ENCODE measurements around the gene TRPM3. TPM values are rescaled to one million over a fixed set of nuclear protein-coding genes. Genes with fewer than 3 reads are reported as not detected.

TRPM3 gene
- total and polyA plus RNA-seq, 2 donors, result 0.14 to 4.6 TPM

DNA sequence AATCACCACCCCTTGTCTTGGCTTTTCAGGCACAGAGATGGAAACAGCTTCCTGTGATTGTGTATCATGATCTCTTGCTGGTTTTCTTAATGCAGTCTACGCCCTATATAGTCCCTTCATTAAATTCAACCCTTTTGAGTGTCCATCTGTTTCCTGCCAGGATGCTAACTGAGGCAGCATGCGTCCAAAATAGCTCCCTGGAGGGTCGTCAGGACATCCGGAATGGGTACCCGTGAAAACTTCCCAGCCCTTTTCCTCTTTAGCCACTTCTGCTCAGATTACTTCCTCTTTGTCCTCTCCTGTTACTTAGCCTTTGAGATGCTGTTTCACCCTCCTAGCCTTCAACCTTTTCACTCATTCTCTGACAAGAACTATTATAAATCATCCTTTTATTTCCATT, 627.2 kb downstream of the TRPM3 start:
- peaks cover 0 to 2% of the 10 kb centered on the region in 2 donors for H3K27me3 ChIP-seq (ENCODE audit: control insufficient read depth in 2 of 2, insufficient read depth in 1 of 2, low read length in 1 of 2)
- H3K9me3 ChIP-seq (ENCODE audit: control insufficient read depth in 2 of 2, insufficient read depth in 1 of 2, low read length in 1 of 2), result no peaks in the 10 kb centered on the region
- no peaks in the 10 kb centered on the region for H3K4me1 ChIP-seq (ENCODE audit: control insufficient read depth in 2 of 2, insufficient read depth in 2 of 2, low read length in 2 of 2)
- 17% methylated on average over 5 of the region's 5 CpGs for WGBS
- no peaks in the 10 kb centered on the region for H3K36me3 ChIP-seq (ENCODE audit: control insufficient read depth in 2 of 2, insufficient read depth in 2 of 2, low read length in 1 of 2)
- no peak overlapping the region for H3K27ac ChIP-seq (ENCODE audit: low read depth in 1 of 2, low read length in 1 of 2)
- no peak overlapping the region for H3K4me3 ChIP-seq (ENCODE audit: low read length in 2 of 2)
- no peak for DNase-seq (ENCODE audit: low read depth in 6 of 9, low spot score in 9 of 9)

DNA sequence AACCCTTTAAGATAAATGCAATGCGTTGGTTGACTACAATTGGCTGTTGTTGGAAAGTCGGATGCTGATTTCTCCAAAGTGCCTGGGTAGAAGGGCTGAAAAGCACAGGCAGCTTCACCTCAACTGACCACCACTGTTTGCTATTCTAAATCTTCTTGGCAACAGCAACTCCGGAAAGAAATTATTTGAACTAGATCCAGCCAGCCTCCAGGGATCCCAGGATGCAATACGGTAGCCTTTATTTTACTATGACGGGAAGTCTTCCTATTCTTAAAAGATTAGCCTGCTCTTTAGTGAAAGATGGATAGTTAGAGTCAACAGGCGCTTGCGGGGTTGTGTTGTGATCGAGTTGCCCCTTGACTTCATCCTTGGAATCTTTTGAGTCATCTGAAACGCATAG, 628.4 kb downstream of the TRPM3 start:
- no peak for DNase-seq (ENCODE audit: low read depth in 6 of 9, low spot score in 9 of 9)
- no peak overlapping the region for H3K4me3 ChIP-seq (ENCODE audit: low read length in 2 of 2)
- 94% methylated on average over 9 of the region's 9 CpGs for WGBS
- H3K27ac ChIP-seq (ENCODE audit: low read depth in 1 of 2, low read length in 1 of 2), result no peak overlapping the region
- peaks cover 0 to 2% of the 10 kb centered on the region in 2 donors for H3K27me3 ChIP-seq (ENCODE audit: control insufficient read depth in 2 of 2, insufficient read depth in 1 of 2, low read length in 1 of 2)
- no peaks in the 10 kb centered on the region for H3K9me3 ChIP-seq (ENCODE audit: control insufficient read depth in 2 of 2, insufficient read depth in 1 of 2, low read length in 1 of 2)
- no peaks in the 10 kb centered on the region for H3K36me3 ChIP-seq (ENCODE audit: control insufficient read depth in 2 of 2, insufficient read depth in 2 of 2, low read length in 1 of 2)
- no peaks in the 10 kb centered on the region for H3K4me1 ChIP-seq (ENCODE audit: control insufficient read depth in 2 of 2, insufficient read depth in 2 of 2, low read length in 2 of 2)

DNA sequence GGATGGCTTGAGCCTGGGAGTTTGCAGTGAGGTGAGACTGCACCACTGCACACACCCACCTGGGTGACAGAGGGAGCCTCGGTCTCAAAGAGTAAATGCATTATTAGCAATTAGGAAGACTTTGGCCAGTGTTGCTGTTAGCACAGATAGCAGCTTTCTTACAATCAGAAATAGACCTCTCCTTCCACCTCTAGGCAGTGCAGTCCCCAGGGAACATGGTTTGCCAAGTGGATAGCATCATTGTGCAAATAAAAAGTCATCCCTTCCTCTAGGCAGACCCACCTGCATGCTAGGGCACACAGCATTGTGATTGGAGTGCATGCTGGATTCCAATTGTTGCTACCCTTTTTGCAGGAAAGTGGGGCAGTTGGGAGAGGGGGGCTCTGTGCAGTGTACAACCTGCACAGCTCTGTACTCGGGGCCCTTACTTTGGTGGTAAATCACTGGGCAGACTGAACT, 629.1 kb downstream of the TRPM3 start:
- Histone ChIP-seq H3K36me3 (ENCODE audit: control insufficient read depth in 2 of 2, insufficient read depth in 2 of 2, low read length in 1 of 2) (no peaks in the 10 kb centered on the region), H3K4me1 (ENCODE audit: control insufficient read depth in 2 of 2, insufficient read depth in 2 of 2, low read length in 2 of 2) (no peaks in the 10 kb centered on the region), H3K9me3 (ENCODE audit: control insufficient read depth in 2 of 2, insufficient read depth in 1 of 2, low read length in 1 of 2) (no peaks in the 10 kb centered on the region), H3K4me3 (ENCODE audit: low read length in 2 of 2) (no peak overlapping the region), H3K27me3 (ENCODE audit: control insufficient read depth in 2 of 2, insufficient read depth in 1 of 2, low read length in 1 of 2) (peaks cover 0 to 2% of the 10 kb centered on the region in 2 donors), H3K27ac (ENCODE audit: low read depth in 1 of 2, low read length in 1 of 2) (no peak overlapping the region)
- WGBS, result 83% methylated on average over 2 of the region's 2 CpGs
- no peak for DNase-seq (ENCODE audit: low read depth in 6 of 9, low spot score in 9 of 9)

DNA sequence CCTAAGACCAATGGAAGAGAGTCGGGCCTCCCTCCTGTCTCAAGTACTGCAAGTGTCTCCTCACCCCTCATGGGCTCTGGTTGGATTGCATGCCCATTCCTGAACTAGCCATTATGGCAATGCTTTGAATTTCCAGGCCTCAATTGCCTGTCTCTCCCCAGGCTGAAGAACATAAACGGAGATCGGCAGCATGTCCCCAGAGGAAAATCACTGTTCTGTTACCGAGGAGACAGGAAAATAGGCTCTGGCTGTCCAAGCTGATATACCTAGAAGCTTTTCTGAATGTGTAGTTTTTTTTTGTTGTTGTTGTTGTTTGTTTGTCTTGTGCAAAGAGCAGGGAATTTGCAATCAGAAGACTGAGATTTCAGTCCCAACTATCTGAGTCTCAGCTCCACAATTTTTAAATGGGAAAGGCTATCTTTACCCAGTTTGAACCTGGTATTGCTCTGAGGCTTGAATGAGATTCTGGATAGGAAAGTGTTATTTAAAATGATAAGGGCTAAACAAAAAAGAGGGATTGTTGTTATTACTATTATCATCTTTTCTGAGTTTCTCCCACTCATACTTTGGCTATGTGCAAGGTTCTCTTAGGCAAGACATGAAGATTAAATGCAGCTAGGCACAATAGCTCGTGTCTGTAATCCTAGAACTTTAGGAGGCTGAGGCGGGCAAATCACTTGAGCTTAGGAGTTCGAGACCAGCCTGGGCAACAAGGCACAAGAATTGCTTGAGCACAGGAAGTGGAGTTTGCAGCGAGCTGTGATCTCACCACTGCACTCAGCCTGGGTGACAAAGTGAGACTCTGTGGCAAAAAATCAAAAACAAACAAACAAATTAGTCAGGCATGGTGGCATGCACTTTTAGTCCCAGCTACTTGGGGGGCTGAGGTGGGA, 629.7 kb downstream of the TRPM3 start:
- peaks cover 0 to 2% of the 10 kb centered on the region in 2 donors for H3K27me3 ChIP-seq (ENCODE audit: control insufficient read depth in 2 of 2, insufficient read depth in 1 of 2, low read length in 1 of 2)
- H3K4me1 ChIP-seq (ENCODE audit: control insufficient read depth in 2 of 2, insufficient read depth in 2 of 2, low read length in 2 of 2), result no peaks in the 10 kb centered on the region
- no peaks in the 10 kb centered on the region for H3K36me3 ChIP-seq (ENCODE audit: control insufficient read depth in 2 of 2, insufficient read depth in 2 of 2, low read length in 1 of 2)
- 90% methylated on average over 8 of the region's 8 CpGs for WGBS
- no peak overlapping the region for H3K4me3 ChIP-seq (ENCODE audit: low read length in 2 of 2)
- H3K9me3 ChIP-seq (ENCODE audit: control insufficient read depth in 2 of 2, insufficient read depth in 1 of 2, low read length in 1 of 2), result no peaks in the 10 kb centered on the region
- H3K27ac ChIP-seq (ENCODE audit: low read depth in 1 of 2, low read length in 1 of 2), result no peak overlapping the region
- no peak for DNase-seq (ENCODE audit: low read depth in 6 of 9, low spot score in 9 of 9)

DNA sequence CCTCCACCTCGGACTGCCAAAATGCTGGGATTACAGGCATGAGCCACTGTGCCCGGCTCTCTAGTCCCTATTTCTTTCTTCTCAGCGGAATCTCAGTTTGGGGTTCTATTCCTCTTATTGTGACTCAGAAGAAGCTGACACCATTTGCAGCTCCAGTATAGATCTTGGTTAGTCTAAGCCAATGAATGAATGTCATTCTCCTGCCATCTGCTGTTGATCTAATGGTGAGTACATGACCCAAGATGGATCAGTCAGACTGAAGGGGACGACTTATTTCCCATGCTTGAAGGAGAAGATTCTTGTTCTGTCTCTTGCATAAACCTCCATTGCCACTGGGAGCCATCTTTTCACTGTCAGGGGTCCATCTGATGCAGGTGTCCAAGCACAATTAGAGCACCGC, 630.9 kb downstream of the TRPM3 start:
- Histone ChIP-seq H3K4me3 (ENCODE audit: low read length in 2 of 2) (no peak overlapping the region), H3K36me3 (ENCODE audit: control insufficient read depth in 2 of 2, insufficient read depth in 2 of 2, low read length in 1 of 2) (no peaks in the 10 kb centered on the region), H3K27me3 (ENCODE audit: control insufficient read depth in 2 of 2, insufficient read depth in 1 of 2, low read length in 1 of 2) (peaks cover 0 to 2% of the 10 kb centered on the region in 2 donors), H3K27ac (ENCODE audit: low read depth in 1 of 2, low read length in 1 of 2) (no peak overlapping the region), H3K9me3 (ENCODE audit: control insufficient read depth in 2 of 2, insufficient read depth in 1 of 2, low read length in 1 of 2) (no peaks in the 10 kb centered on the region), H3K4me1 (ENCODE audit: control insufficient read depth in 2 of 2, insufficient read depth in 2 of 2, low read length in 2 of 2) (no peaks in the 10 kb centered on the region)
- WGBS, result 97% methylated on average over 5 of the region's 5 CpGs
- DNase-seq (ENCODE audit: low read depth in 6 of 9, low spot score in 9 of 9), result no peak

DNA sequence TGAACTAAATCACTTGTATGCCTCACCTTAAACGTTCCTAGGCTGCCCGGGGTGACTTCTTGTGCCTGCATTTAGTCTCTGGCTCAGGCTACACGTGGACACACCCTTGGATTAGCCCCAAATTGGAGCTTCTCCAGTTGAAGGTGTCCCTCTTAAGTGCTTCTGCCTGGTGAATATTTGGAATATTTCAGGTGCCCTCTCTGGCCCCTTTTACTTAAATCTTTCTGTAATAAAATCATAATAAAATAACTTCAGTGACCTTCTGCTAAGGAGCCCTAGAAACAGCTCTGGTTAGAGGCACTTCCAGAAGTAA, 632.7 kb downstream of the TRPM3 start:
- H3K4me3 ChIP-seq (ENCODE audit: low read length in 2 of 2), result no peak overlapping the region
- H3K27me3 ChIP-seq (ENCODE audit: control insufficient read depth in 2 of 2, insufficient read depth in 1 of 2, low read length in 1 of 2), result no peaks in the 10 kb centered on the region
- H3K4me1 ChIP-seq (ENCODE audit: control insufficient read depth in 2 of 2, insufficient read depth in 2 of 2, low read length in 2 of 2), result no peaks in the 10 kb centered on the region
- no peaks in the 10 kb centered on the region for H3K9me3 ChIP-seq (ENCODE audit: control insufficient read depth in 2 of 2, insufficient read depth in 1 of 2, low read length in 1 of 2)
- no peak overlapping the region for H3K27ac ChIP-seq (ENCODE audit: low read depth in 1 of 2, low read length in 1 of 2)
- no peak for DNase-seq (ENCODE audit: low read depth in 6 of 9, low spot score in 9 of 9)
- 89% methylated on average over 3 of the region's 3 CpGs for WGBS
- no peaks in the 10 kb centered on the region for H3K36me3 ChIP-seq (ENCODE audit: control insufficient read depth in 2 of 2, insufficient read depth in 2 of 2, low read length in 1 of 2)

DNA sequence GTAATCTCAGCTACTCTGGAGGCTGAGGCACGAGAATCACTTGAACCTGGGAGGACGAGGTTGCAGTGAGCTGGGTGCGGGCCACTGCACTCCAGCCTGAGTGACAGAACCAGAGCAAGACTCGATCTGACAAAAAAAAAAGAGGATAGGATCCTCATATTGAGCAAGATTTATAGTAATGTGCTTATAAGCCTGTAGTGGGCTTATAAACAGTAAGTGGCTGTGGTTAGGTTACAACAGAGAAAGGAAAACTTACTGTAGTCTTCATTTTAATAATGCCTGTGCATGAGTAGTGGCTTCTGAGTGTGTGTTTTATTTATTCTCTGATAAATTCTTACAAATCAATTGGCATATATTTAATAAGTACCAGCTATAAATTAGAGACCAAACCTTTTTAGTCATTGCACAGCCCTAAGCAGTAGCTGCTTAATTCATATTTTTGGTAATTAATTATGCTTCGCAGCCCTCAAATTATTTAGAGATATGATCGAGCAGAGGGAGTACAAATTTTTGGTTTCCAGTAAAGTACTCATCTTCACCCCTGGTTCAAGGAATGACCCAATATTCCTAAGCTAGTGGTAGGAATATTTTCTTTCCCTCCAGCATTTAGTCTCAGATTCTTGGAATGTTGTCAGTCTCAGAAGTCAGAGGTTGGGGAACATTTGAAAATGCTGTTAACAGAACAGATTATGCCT, 633.2 kb downstream of the TRPM3 start:
- DNase-seq (ENCODE audit: low read depth in 6 of 9, low spot score in 9 of 9), result no peak
- 92% methylated on average over 6 of the region's 6 CpGs for WGBS

DNA sequence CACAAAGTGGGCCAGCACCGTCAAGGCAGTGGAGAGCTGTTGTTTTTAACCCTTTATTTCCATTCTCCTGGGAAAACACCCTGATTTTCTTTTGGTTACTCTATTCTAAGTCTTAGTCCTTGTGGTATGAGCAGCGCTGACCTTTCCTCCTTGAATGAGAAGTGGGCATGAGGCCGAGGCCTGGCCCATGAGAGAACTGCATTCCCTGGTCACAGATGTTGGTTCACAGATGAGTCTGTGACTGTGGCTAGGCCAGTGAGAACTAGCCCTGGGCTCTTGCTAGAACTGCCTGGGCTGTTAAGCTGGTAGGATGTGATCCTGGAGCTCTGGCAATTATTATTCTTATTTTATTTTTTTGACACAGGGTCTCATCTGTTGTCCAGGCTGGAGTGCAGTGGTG, 635.3 kb downstream of the TRPM3 start:
- H3K27me3 ChIP-seq (ENCODE audit: control insufficient read depth in 2 of 2, insufficient read depth in 1 of 2, low read length in 1 of 2), result no peaks in the 10 kb centered on the region
- no peaks in the 10 kb centered on the region for H3K36me3 ChIP-seq (ENCODE audit: control insufficient read depth in 2 of 2, insufficient read depth in 2 of 2, low read length in 1 of 2)
- H3K4me3 ChIP-seq (ENCODE audit: low read length in 2 of 2), result no peak overlapping the region
- DNase-seq (ENCODE audit: low read depth in 6 of 9, low spot score in 9 of 9), result no peak
- H3K4me1 ChIP-seq (ENCODE audit: control insufficient read depth in 2 of 2, insufficient read depth in 2 of 2, low read length in 2 of 2), result no peaks in the 10 kb centered on the region
- WGBS, result 94% methylated on average over 3 of the region's 3 CpGs
- H3K27ac ChIP-seq (ENCODE audit: low read depth in 1 of 2, low read length in 1 of 2), result no peak overlapping the region
- no peaks in the 10 kb centered on the region for H3K9me3 ChIP-seq (ENCODE audit: control insufficient read depth in 2 of 2, insufficient read depth in 1 of 2, low read length in 1 of 2)

More for the DNA sequence above, 633.2 kb downstream of the TRPM3 start:
- H3K4me1 ChIP-seq (ENCODE audit: control insufficient read depth in 2 of 2, insufficient read depth in 2 of 2, low read length in 2 of 2), result no peaks in the 10 kb centered on the region
- H3K27me3 ChIP-seq (ENCODE audit: control insufficient read depth in 2 of 2, insufficient read depth in 1 of 2, low read length in 1 of 2), result no peaks in the 10 kb centered on the region
- no peaks in the 10 kb centered on the region for H3K9me3 ChIP-seq (ENCODE audit: control insufficient read depth in 2 of 2, insufficient read depth in 1 of 2, low read length in 1 of 2)
- no peak overlapping the region for H3K27ac ChIP-seq (ENCODE audit: low read depth in 1 of 2, low read length in 1 of 2)
- no peak overlapping the region for H3K4me3 ChIP-seq (ENCODE audit: low read length in 2 of 2)
- H3K36me3 ChIP-seq (ENCODE audit: control insufficient read depth in 2 of 2, insufficient read depth in 2 of 2, low read length in 1 of 2), result no peaks in the 10 kb centered on the region

DNA sequence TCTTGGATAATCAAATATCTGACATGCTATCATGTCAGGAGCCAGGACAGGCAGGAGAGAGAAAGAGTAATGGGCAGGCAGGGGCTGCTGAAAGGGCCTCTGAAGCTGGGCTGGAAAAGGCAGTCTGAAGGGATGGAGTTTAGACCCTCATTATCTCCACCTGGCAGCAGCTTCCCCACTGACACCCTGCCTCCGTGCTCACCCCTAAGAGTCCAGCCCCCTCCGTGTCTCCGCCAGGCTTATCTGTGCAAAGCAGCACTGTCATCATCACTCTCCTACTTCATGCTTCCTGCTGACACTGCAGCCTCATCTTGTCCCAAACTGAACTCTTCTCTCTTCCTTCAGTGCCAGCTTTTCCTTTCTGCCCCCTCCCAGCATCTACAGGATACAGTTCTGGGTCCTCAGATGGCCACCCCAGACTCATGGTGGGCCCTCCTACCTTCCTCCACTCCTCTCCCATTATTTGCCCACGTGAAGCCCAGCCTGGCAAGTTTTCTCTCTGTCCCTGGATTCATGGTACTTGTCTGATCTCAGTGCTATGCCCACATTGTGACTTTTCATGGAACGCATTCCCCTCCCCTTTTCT, 636.1 kb downstream of the TRPM3 start:
- no peaks in the 10 kb centered on the region for H3K36me3 ChIP-seq (ENCODE audit: control insufficient read depth in 2 of 2, insufficient read depth in 2 of 2, low read length in 1 of 2)
- no peaks in the 10 kb centered on the region for H3K4me1 ChIP-seq (ENCODE audit: control insufficient read depth in 2 of 2, insufficient read depth in 2 of 2, low read length in 2 of 2)
- H3K4me3 ChIP-seq (ENCODE audit: low read length in 2 of 2), result no peak overlapping the region
- no peaks in the 10 kb centered on the region for H3K9me3 ChIP-seq (ENCODE audit: control insufficient read depth in 2 of 2, insufficient read depth in 1 of 2, low read length in 1 of 2)
- no peaks in the 10 kb centered on the region for H3K27me3 ChIP-seq (ENCODE audit: control insufficient read depth in 2 of 2, insufficient read depth in 1 of 2, low read length in 1 of 2)
- WGBS, result 55% methylated on average over 5 of the region's 5 CpGs
- no peak overlapping the region for H3K27ac ChIP-seq (ENCODE audit: low read depth in 1 of 2, low read length in 1 of 2)
- DNase-seq (ENCODE audit: low read depth in 6 of 9, low spot score in 9 of 9), result no peak
